Right ventricle myocardium inferior (tissue), 1 donor: ENCODE measurements around the gene DDA1. TPM values are rescaled to one million over a fixed set of nuclear protein-coding genes. Genes with fewer than 3 reads are reported as not detected.
"Not testable (repeated sequence)": the region's sequence is repeated elsewhere in the genome, so short reads cannot be mapped to it uniquely, and the experiment has no call there.

Source experiments
- ATAC-seq: fragments of 200-7000 bp; cut with Tn5 transposase; one replicate; pipeline ENCODE4 v1.9.1; 2020; ENCODE audit warnings: mild to moderate bottlenecking, moderate library complexity
- DNase-seq: peaks from one replicate; pipeline ENCODE4 v3.0.0; 2021; ENCODE audit errors: missing footprints
- intact Hi-C: fragments of 100-400 bp; cut with DNase I; formaldehyde crosslinking; loops from one replicate; pipeline ENCODE4 v1.11.0; 2022
- total RNA-seq: library from RNA; stranded (reverse); fragmentation: NEBNext Ultra II Directional; extraction: Animal tissue kit (Norgen Biotek cat#: 25700); gene quantifications from one replicate; pipeline ENCODE4 v1.2.1, GENCODE V29; 2021
- donor health status: DM: no; HTN: yes; CAD: no; lungs with severe emphysema.

The DDA1 gene
- total RNA-seq, 1 donor from 2014 or later, result 28.8 TPM

DNA sequence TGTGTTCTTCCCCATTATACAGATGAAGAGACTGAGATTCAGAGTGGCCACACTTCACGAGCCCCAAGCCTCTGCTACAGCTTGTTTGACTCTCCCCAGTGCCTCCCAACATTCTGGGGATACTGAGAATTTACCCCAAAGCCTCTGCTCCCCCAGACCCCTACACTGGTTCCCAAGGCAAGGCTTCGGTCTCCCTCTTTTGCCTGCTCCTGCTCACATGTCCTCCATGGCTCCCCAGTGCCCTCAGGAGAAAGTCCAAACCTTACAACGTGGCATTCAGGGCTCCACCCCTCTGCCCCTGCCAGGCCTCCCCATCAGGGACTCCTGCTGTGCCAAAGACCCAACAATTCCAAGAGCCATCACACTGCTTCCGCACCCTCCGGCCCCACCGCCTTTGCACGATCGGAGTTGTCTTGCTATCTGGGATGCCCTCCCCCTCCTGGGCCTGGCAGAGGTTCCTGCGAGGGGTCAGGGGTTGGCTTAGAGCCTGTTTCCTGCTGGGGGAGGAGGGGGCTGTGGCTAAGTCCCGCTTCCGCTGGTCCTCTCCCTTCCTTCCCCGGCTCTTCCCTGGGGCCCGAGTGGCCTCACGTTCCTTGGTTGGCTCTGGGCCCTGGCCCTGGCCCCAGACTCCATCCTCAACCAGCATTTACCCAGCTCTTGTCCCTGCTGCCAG lies 43.4 kb downstream of the DDA1 start:
- intact Hi-C loops, result no loop called here
- peak; percentile 65 for DNase-seq
- ATAC-seq, result peak; percentile 20

DNA sequence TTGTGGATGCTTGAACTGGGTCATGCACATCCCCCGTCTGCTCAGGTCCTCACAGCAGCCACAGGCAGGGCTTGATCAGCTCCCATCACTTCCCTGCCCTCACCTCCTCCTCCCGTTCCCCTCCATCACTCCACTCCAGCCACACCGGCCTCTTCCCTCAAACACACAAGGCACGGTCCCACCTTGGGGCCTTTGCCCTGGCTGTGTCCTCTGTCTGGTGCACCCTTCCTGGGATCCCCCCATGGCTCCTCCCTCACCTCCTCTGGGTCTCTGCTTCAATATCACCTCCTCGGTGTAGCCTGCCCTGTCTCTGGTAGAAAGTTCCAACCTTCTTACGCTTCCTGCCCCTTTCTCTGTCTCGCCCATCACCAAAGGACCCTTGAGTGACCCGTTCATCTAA lies 44.0 kb downstream of the DDA1 start:
- ATAC-seq (no peak), DNase-seq (no peak)
- intact Hi-C loops, result no loop called here

DNA sequence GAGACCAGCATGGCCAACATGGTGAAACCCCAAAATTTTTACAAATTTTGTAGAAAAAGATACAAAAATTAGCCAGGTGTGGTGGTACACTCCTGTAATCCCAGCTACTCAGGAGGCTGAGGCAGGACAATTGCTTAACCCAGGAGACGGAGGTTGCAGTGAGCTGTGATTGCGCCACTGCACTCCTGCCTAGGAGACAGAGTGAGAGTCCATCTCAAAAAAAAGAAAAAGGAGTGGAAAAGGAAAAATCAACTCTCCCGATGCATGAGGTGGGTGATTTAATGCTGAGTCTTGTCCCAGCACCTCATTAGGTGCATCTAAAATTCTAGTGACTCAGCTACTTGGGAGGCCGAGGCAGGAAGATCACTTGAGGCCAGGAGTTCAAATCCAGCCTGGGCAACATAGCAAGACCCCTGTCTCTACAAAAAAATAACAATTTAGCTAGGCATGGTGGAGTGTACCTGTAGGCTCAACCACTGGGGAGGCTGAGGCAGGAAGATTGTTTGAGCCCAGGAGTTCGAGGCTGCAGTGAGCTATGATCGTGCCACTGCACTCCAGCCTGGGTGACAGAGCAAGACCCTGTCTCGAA lies 47.8 kb downstream of the DDA1 start:
- intact Hi-C loops, result no loop called here
- DNase-seq (no peak), ATAC-seq (no peak)

DNA sequence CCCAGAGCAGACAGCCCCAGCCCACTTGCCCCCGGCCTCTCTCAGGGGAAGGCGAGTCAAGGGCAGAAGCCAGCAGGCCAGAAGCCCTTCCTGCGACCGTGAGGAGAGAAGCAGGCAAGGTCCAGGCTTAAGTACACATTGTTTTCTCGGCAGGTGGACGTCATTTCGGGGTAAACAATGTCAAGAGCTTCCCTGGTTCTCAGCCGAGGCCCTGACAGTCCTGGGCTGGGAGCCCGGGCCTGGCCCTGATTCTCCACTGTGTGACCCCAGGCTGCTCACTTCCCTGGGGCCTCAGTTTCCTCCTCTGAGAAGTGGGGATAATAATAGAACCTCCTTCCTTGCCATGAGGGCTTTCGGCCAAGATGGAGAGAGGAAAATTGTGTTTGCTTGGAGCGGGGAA lies 48.4 kb downstream of the DDA1 start:
- intact Hi-C loops, result no loop called here
- no peak for DNase-seq
- ATAC-seq, result no peak

DNA sequence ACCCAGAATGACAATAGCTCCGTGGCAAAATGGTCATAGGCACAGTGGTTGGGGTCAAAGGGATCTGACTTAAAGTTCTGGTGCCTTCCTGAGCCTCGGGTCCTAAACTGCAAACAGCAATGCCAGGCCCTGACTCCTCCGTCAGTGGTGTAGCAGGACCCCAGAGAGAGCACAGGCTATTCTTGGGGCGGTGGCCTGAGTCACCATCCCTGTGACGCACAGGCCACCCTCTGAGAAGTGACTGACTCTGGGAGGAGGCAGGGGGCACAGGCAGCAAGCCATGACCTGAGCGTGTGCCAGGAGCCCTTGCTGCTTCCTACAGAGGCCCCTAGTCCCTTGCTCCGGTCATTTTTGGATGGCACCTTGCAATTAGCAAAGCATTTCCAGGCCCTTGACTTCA lies 49.0 kb downstream of the DDA1 start:
- ATAC-seq (no peak), DNase-seq (no peak)
- intact Hi-C loops, result no loop called here

DNA sequence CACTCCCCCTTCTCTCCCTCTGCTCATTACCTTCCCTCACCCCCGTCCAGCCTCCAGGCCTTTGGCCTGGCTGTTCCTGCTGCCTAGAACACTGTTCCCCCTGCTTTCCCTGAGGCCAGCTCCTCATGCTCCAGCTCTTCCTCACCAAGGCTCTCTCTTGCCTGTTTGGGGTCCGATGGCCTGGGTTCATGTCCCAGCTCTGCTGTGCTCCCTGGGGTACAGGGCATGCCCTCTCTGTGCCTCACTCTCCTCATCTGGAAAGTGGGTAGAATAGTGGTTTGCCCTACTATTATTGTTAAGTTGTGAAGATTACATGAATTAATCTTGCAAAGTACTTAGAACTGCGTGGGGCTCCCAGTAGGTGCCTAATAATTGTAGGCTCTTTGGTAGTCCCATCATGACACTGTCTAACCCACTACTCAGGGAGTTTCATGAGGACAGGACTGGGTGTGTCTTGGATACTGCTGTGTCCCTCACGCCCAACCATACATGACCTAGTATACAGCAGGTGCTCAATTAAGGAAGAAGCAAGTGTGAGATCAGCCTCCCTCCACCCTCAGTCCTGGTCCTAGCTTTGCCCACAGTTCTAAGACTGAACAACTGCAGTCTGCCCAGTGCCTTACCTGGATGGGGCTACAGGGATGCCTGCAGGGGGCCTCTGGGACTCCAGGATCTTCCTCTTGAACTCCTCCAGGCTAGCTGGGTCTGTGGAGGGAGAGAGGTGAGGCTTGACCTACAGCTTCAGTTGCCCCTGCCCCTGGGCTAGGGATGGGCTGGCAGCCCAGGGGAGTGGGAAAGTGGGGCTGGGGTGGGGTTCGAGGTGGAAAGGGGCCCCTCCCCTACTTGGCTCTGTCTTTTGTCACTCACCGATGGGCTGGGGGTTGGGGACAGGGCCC lies 50.8 kb downstream of the DDA1 start:
- no peak for DNase-seq

DNA sequence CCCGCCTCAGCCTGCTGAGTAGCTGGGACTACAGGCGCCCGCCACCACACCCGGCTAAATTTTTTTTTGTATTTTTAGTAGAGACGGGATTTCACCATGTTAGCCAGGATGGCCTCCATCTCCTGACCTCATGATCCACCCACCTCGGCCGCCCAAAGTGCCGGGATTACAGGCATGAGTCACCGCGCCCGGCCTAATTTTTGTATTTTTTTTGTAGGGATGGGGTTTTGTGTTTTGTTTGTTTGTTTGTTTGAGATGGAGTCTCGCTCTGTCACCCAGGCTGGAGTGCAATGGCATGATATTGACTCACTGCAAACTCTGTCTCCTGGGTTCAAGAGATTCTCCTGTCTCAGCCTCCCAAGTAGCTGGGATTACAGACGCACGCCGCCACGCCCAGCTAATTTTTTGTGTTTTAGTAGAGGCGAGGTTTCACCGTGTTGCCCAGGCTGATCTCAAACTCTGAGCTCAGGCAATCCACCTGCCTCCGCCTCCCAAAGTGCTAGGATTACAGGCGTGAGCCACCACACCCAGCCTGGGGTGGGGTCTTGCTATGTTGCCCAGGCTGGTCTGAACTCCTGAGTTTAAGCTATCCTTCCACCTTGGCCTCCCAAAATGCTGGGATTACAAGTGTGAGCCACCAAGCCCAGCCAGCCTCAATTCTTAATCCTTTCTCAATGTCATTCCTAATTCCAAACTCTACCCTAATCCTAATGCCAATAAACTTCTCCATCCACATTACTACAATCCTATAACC lies 54.7 kb downstream of the DDA1 start:
- DNase-seq, intact Hi-C loops, ATAC-seq: not testable (repeated sequence)

More for the DNA sequence above, 50.8 kb downstream of the DDA1 start:
- intact Hi-C loops, result no loop called here
- ATAC-seq, result no peak

DNA sequence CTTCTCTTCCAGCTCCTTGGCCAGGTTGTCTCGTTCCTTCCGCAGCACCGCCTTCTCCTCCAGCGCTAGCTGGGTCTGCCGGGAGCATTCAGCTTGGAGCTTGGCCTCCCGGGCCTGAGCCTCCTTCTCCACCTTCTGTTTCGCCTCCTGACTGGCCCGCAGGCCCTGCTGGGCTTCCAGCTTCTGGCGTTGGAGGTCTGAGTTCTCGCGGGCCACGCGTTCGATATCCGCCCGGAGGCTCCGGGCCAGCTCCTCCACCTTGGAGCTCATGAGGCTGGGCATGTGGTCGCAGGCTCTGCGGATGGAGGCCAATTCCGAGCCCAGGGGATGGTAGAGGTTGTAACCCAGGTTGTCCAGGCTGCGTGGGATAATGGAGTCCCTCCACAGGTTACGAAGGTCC lies 56.0 kb downstream of the DDA1 start:
- DNase-seq (no peak), ATAC-seq (no peak)
- intact Hi-C loops, result no loop called here

DNA sequence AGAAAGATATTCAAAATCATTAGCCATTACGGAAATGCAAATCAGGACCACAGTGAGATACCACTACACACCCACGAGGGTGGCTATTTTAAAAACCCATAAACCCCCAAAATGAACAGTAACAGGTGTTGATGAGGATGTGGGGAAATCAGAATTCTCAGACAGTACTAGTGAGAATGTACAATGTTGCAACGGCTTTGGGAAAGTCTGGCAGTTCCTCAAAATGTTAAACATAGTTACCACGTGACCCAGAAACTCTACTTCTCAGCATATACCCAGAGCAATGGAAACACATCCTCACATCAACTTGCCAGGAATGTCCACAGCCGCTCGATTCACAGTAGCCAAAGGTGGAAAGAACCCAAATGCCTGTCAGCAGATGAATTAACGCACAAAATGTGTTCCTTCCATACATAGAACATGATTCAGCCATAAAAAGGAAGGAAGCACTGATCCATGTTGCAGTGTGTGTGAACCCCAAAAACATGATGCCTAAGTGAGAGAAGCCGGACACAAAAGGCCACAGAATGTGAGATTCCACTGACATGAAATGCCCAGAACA lies 60.7 kb downstream of the DDA1 start:
- no peak for DNase-seq
- ATAC-seq, result peak; percentile 62
- intact Hi-C loops, result no loop called here

Other genes starting within 250 kb of the DDA1 start
- 5.4 TPM for gene HAUS8, start 234.1 kb upstream of the DDA1 start, total RNA-seq
- 33.2 TPM for gene MYO9B, start 233.8 kb upstream of the DDA1 start, total RNA-seq
- gene USE1, start 94.2 kb upstream of the DDA1 start, total RNA-seq, result 32.8 TPM
- 26.0 TPM for gene OCEL1, start 83.3 kb upstream of the DDA1 start, total RNA-seq
- gene NR2F6, start 63.6 kb upstream of the DDA1 start, total RNA-seq, result 76.4 TPM
- 7.6 TPM for gene USHBP1, start 44.8 kb upstream of the DDA1 start, total RNA-seq
- gene BABAM1, start 42.1 kb upstream of the DDA1 start, total RNA-seq, result 82.0 TPM
- gene ANKLE1, start 27.7 kb upstream of the DDA1 start, total RNA-seq, result 0.19 TPM
- 13.8 TPM for gene ABHD8, start 6.1 kb upstream of the DDA1 start, total RNA-seq
- 200 TPM for gene MRPL34, start 3.7 kb upstream of the DDA1 start, total RNA-seq
- 9.6 TPM for gene ANO8, start 25.3 kb downstream of the DDA1 start, total RNA-seq
- 11.5 TPM for gene GTPBP3, start 28.0 kb downstream of the DDA1 start, total RNA-seq
- gene PLVAP, start 67.8 kb downstream of the DDA1 start, total RNA-seq, result 29.0 TPM
- gene CCDC194, start 84.6 kb downstream of the DDA1 start, total RNA-seq, result not detected
- 54.5 TPM for gene BST2, start 96.1 kb downstream of the DDA1 start, total RNA-seq
- 19.9 TPM for gene MVB12A, start 110.5 kb downstream of the DDA1 start, total RNA-seq
- not detected for gene TMEM221, start 139.1 kb downstream of the DDA1 start, total RNA-seq
- gene NXNL1, start 151.4 kb downstream of the DDA1 start, total RNA-seq, result not detected
- gene SLC27A1, start 161.0 kb downstream of the DDA1 start, total RNA-seq, result 66.2 TPM
- 20.8 TPM for gene PGLS, start 202.1 kb downstream of the DDA1 start, total RNA-seq
- 35.5 TPM for gene COLGALT1, start 246.1 kb downstream of the DDA1 start, total RNA-seq